Measurements from ENCODE around the gene EVC.

Gene EVC

DNA sequence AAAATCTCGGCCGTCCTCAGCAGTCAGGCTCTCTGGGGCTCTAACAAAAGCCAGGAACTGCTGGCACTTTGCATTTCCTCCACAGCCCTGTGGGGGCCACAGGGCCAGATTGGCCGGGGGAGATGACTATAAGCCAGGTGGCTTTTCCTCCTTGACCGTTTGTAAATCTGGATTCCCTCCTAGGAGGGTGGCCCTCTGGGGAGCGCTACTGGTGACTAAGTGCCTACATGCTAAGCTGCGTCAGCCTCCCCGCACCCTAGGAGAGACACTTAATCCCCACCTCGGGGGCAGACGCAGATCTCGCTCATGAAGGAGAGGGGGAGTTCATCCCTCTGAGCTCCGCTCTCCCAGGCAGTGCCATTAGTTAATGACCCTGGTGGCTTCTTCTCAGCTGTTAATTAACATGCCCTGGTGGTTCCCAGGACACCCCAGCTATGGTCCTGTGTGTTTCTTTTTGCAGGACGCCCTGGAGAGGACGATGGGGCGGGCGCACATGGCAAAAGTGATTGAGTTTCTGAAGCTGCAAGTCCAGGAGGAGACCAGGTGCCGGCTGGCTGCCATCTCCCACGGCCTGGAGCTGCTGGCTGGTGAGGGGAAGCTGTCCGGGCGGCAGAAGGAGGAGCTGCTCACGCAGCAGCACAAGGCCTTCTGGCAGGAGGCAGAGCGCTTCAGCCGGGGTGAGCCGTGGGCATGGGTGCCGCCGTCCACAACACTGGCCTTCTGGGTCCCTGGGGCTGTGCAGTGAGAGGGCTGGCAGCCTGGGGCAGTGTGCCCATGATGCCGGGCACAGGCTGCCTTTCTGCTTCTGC, 41.6 kb downstream of the EVC start:
- TF ChIP-seq, protein P1, sequence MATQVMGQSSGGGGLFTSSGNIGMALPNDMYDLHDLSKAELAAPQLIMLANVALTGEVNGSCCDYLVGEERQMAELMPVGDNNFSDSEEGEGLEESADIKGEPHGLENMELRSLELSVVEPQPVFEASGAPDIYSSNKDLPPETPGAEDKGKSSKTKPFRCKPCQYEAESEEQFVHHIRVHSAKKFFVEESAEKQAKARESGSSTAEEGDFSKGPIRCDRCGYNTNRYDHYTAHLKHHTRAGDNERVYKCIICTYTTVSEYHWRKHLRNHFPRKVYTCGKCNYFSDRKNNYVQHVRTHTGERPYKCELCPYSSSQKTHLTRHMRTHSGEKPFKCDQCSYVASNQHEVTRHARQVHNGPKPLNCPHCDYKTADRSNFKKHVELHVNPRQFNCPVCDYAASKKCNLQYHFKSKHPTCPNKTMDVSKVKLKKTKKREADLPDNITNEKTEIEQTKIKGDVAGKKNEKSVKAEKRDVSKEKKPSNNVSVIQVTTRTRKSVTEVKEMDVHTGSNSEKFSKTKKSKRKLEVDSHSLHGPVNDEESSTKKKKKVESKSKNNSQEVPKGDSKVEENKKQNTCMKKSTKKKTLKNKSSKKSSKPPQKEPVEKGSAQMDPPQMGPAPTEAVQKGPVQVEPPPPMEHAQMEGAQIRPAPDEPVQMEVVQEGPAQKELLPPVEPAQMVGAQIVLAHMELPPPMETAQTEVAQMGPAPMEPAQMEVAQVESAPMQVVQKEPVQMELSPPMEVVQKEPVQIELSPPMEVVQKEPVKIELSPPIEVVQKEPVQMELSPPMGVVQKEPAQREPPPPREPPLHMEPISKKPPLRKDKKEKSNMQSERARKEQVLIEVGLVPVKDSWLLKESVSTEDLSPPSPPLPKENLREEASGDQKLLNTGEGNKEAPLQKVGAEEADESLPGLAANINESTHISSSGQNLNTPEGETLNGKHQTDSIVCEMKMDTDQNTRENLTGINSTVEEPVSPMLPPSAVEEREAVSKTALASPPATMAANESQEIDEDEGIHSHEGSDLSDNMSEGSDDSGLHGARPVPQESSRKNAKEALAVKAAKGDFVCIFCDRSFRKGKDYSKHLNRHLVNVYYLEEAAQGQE (IDR thresholded peaks at IDR 0.05; ENCODE audit: insufficient read depth in 1 of 2, low read depth in 2 of 2, low read length in 2 of 2) = no peak
- no peak for TF ChIP-seq SIN3A (IDR thresholded peaks at IDR 0.05; ENCODE audit: borderline replicate concordance, insufficient read depth, low read length)
- TF ChIP-seq FOXP2 (optimal IDR thresholded peaks at IDR 0.05; ENCODE audit: borderline replicate concordance, extremely low read depth, extremely low read length, insufficient read depth) = no peak
- no peak for TF ChIP-seq POLR2AphosphoS5 (IDR thresholded peaks at IDR 0.05; ENCODE audit: low read depth, low read length)
- TF ChIP-seq TAF1 (IDR thresholded peaks at IDR 0.05; ENCODE audit: borderline replicate concordance, insufficient read depth, low read length) = no peak

- TF ChIP-seq SIN3A (IDR thresholded peaks at IDR 0.05; ENCODE audit: borderline replicate concordance, insufficient read depth, low read length) (no peak), TAF1 (IDR thresholded peaks at IDR 0.05; ENCODE audit: borderline replicate concordance, insufficient read depth, low read length) (no peak), FOXP2 (optimal IDR thresholded peaks at IDR 0.05; ENCODE audit: borderline replicate concordance, extremely low read depth, extremely low read length, insufficient read depth) (no peak)
- TF ChIP-seq, protein P1 (IDR thresholded peaks at IDR 0.05; ENCODE audit: insufficient read depth in 1 of 2, low read depth in 2 of 2, low read length in 2 of 2) = no peak
Measured at GRCh38 chr4:5753366-5753765, 42.4 kb downstream of the EVC start.

DNA sequence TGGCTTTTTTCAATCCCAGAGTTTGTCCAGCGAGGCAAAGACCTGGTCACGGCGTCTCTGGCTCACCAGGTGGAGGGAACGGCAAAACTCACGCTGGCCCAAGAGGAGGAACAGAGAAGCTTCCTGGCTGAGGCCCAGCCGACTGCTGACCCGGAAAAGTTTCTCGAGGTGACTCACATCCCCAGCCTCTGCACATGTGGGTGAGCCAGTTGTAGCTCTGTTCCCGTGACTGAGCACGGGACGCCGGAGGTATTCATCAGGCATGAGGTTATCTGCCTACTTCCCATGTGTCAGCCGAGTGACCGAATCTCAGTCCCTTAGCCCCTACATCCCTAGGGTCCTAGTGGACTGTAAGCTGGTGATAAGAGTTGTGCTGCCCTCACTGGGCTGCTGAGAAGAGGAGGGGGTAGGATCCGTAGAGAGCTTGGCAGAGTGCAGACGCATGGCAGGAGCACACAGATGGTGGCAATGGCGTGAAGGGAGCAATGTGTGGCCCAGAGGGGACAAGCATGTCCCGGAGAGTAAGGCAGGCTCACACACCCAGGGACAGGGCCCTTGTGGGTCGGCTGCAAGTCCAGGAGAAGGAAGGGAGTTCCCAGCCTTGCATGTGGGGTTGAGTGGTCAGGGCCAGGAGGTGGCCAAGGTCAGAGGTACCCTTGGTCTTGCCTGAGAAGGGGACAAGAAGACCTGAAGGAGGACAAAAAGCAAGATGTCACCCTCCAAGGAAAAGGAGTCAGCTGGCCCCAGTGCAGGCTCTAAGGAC, 42.9 kb downstream of the EVC start:
- TF ChIP-seq SIN3A (IDR thresholded peaks at IDR 0.05; ENCODE audit: borderline replicate concordance, insufficient read depth, low read length) (no peak), POLR2AphosphoS5 (IDR thresholded peaks at IDR 0.05; ENCODE audit: low read depth, low read length) (no peak), FOXP2 (optimal IDR thresholded peaks at IDR 0.05; ENCODE audit: borderline replicate concordance, extremely low read depth, extremely low read length, insufficient read depth) (no peak), TAF1 (IDR thresholded peaks at IDR 0.05; ENCODE audit: borderline replicate concordance, insufficient read depth, low read length) (no peak)
- TF ChIP-seq, protein P1 (IDR thresholded peaks at IDR 0.05; ENCODE audit: insufficient read depth in 1 of 2, low read depth in 2 of 2, low read length in 2 of 2) = no peak

DNA sequence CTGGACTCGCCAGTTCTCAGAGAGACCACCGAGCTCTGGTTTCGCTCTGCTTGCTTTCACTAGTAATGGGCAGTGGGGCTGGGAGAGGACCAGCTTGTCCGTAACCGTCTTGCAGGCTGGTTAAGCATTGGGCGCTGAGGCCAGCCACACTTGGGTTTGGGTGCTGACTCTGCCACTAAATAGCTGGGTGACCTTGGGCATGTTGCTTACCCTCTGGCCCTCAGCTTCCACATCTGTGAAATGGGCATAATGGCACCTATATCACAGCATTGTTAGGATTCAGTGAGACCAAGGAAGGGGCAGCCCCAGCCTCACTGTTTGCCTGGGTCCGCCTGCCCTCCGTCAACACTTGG, 43.5 kb downstream of the EVC start:
- TF ChIP-seq, protein P1 (IDR thresholded peaks at IDR 0.05; ENCODE audit: insufficient read depth in 1 of 2, low read depth in 2 of 2, low read length in 2 of 2) = no peak
- TF ChIP-seq SIN3A (IDR thresholded peaks at IDR 0.05; ENCODE audit: borderline replicate concordance, insufficient read depth, low read length) (no peak), FOXP2 (optimal IDR thresholded peaks at IDR 0.05; ENCODE audit: borderline replicate concordance, extremely low read depth, extremely low read length, insufficient read depth) (no peak), POLR2AphosphoS5 (IDR thresholded peaks at IDR 0.05; ENCODE audit: low read depth, low read length) (no peak), TAF1 (IDR thresholded peaks at IDR 0.05; ENCODE audit: borderline replicate concordance, insufficient read depth, low read length) (no peak)
